Measurements from ENCODE around the gene PRKAR2B.

GRCh38 chr7:107149863-107150262 is 105.4 kb downstream of the PRKAR2B start:
- TF ChIP-seq EZH2 (IDR thresholded peaks at IDR 0.05; ENCODE audit: low read depth, unreplicated experiment) (no peak), CTCF (conservative IDR thresholded peaks at IDR 0.05; ENCODE audit: low read depth in 2 of 2) (no peak), CREB1 (CRISPR knock-in tag; IDR thresholded peaks at IDR 0.05; ENCODE audit: low read depth) (no peak)
- TF ChIP-seq, protein P1, sequence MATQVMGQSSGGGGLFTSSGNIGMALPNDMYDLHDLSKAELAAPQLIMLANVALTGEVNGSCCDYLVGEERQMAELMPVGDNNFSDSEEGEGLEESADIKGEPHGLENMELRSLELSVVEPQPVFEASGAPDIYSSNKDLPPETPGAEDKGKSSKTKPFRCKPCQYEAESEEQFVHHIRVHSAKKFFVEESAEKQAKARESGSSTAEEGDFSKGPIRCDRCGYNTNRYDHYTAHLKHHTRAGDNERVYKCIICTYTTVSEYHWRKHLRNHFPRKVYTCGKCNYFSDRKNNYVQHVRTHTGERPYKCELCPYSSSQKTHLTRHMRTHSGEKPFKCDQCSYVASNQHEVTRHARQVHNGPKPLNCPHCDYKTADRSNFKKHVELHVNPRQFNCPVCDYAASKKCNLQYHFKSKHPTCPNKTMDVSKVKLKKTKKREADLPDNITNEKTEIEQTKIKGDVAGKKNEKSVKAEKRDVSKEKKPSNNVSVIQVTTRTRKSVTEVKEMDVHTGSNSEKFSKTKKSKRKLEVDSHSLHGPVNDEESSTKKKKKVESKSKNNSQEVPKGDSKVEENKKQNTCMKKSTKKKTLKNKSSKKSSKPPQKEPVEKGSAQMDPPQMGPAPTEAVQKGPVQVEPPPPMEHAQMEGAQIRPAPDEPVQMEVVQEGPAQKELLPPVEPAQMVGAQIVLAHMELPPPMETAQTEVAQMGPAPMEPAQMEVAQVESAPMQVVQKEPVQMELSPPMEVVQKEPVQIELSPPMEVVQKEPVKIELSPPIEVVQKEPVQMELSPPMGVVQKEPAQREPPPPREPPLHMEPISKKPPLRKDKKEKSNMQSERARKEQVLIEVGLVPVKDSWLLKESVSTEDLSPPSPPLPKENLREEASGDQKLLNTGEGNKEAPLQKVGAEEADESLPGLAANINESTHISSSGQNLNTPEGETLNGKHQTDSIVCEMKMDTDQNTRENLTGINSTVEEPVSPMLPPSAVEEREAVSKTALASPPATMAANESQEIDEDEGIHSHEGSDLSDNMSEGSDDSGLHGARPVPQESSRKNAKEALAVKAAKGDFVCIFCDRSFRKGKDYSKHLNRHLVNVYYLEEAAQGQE (IDR thresholded peaks at IDR 0.05; ENCODE audit: unreplicated experiment), result no peak

All from GM23338 (cell line).